GM10266 (cell line): ENCODE results near the gene ZNF8.
"Not testable (repeated sequence)": the region's sequence is repeated elsewhere in the genome, so short reads cannot be mapped to it uniquely, and the experiment has no call there.

ENCODE experiments used
- DNase-seq: peaks from one replicate; pipeline ENCODE4 v3.0.0; 2012; ENCODE audit errors: extremely low spot score
- CTCF ChIP-seq: IDR thresholded peaks from 2 replicates; pipeline ENCODE4 v1.5.1; 2012; ENCODE audit warnings: mild to moderate bottlenecking, low read depth; ENCODE audit not compliant: control insufficient read depth, insufficient read depth; ENCODE audit errors: missing control alignments

Gene ZNF8

GRCh38 chr19:58310685-58311084 is 31.9 kb downstream of the ZNF8 start:
- DNase-seq: not testable (repeated sequence)
- peak; percentile 14 for TF ChIP-seq CTCF

- no peak for DNase-seq
- no peak for TF ChIP-seq CTCF
These were observed 32.6 kb downstream of the ZNF8 start for GRCh38 chr19:58311345-58311865.

- TF ChIP-seq CTCF: no peak
- no peak for DNase-seq
These were observed 36.8 kb downstream of the ZNF8 start for GRCh38 chr19:58315580-58315979.

- TF ChIP-seq CTCF: no peak
- DNase-seq: no peak
These were observed 38.8 kb downstream of the ZNF8 start for GRCh38 chr19:58317476-58318072.

- DNase-seq: no peak
- no peak for TF ChIP-seq CTCF
These were observed 39.5 kb downstream of the ZNF8 start for GRCh38 chr19:58318297-58318696.

- no peak for DNase-seq
- no peak for TF ChIP-seq CTCF
These were observed 40.5 kb downstream of the ZNF8 start for GRCh38 chr19:58319241-58319640.

- no peak for DNase-seq
These were observed 46.7 kb downstream of the ZNF8 start for GRCh38 chr19:58325311-58326022.

More at GRCh38 chr19:58325311-58326022, 46.7 kb downstream of the ZNF8 start:
- no peak for TF ChIP-seq CTCF
